ENCODE results near the gene CCDC12. TPM values are rescaled to one million over a fixed set of nuclear protein-coding genes. Genes with fewer than 3 reads are reported as not detected.

The CCDC12 gene
- polyA plus RNA-seq, 1 of the 3 experiments (the other 2 are of a cell fraction) = 105 TPM

DNA sequence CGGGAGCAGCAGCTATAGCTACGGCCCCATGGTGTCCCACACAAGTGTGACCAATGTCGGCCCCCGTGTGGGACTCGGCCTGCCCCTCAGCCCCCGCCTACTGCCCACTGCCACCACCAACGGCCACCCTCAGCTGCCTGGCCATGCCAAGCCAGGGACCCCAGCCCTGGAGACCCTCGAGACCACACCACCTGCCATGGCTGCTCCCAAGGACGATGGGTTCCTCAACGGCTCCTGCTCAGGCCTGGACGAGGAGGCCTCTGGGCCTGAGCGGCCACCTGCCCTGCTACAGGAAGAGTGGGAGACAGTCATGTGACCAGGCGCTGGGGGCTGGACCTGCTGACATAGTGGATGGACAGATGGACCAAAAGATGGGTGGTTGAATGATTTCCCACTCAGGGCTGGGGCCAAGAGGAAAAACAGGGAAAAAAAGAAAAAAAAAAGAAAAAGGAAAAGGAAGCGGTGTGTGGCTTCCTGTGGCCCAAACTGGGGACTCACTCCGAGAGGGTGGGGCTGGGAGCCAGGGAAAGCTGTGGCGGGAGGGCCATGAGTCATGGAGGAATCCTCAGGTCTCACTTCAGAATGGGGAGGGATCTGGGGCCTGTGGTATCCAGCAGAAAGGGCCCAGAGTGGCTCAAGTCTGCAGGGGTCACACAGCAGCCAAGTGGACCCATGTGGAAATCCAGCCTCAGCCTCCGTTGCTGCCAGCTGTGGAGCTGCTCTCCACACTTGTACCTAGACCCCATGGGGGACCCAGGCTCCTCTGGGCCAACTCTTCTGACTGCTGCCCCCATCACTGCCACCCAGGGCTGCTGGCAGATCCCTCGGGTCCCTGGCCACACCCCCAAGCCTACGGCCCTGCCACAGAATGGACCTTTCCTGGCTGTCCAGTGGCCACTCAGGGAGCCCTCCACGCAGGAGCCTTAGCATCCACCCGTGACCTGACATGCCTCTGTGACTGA is 72.9 kb downstream of the CCDC12 start:
- POLR2A ChIA-PET = interaction anchor here (0.6 kb wide), 1 partner anchor 11 kb away, joined by 3 read pairs; no protein-coding TSS in a partner anchor
- no peak overlapping the region for H3K4me2 ChIP-seq
- no peaks in the 10 kb centered on the region for H4K20me1 ChIP-seq (ENCODE audit: insufficient read depth)
- no peaks in the 10 kb centered on the region for H3K9me2 ChIP-seq
- H3K4me1 ChIP-seq (ENCODE audit: control insufficient read depth in 1 of 2, insufficient read depth in 2 of 2, low read depth in 1 of 2, low read length in 1 of 2) = peaks cover 0 to 23% of the 10 kb centered on the region in 2 experiments; a peak in 1 of 4 replicates
- TF ChIP-seq TEAD4 (IDR thresholded peaks at IDR 0.05; ENCODE audit: borderline replicate concordance, insufficient read depth) = no peak
- TF ChIP-seq, protein P1, sequence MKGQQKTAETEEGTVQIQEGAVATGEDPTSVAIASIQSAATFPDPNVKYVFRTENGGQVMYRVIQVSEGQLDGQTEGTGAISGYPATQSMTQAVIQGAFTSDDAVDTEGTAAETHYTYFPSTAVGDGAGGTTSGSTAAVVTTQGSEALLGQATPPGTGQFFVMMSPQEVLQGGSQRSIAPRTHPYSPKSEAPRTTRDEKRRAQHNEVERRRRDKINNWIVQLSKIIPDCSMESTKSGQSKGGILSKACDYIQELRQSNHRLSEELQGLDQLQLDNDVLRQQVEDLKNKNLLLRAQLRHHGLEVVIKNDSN (IDR thresholded peaks at IDR 0.05; ENCODE audit: borderline replicate concordance, low read depth) = peak; percentile 47; the same call in 1 of the 2 replicates
- H3K79me2 ChIP-seq (ENCODE audit: insufficient read depth) = no peaks in the 10 kb centered on the region
- no peaks in the 10 kb centered on the region for H3K36me3 ChIP-seq (replicated peaks in 1 of 2; ENCODE audit: control insufficient read depth in 1 of 2, insufficient read depth in 2 of 2, low read length in 1 of 2)
- CTCF ChIA-PET = interaction anchor here (0.5 to 31.0 kb wide), 4 partner anchors 30 to 415 kb away, joined by 3 to 480 read pairs (median 4); partner anchors contain the start of gene PTH1R
- H3K4me3 ChIP-seq (ENCODE audit: low read depth in 2 of 2, low read length in 1 of 2) = no peak overlapping the region
- no peak overlapping the region for H3K27ac ChIP-seq (ENCODE audit: low read depth in 2 of 2, low read length in 1 of 2)
- H3F3A ChIP-seq (replicated peaks; ENCODE audit: insufficient read depth) = no peaks in the 10 kb centered on the region
- no peak for DNase-seq
- H3K9me3 ChIP-seq = no peaks in the 10 kb centered on the region
- no peak overlapping the region for H3K9ac ChIP-seq
- H2AFZ ChIP-seq (ENCODE audit: low read depth) = no peak overlapping the region
- no peaks in the 10 kb centered on the region for H3K27me3 ChIP-seq (ENCODE audit: insufficient read depth)
- WGBS (ENCODE audit: low lambda C conversion rate) = 81% methylated on average over 14 of the region's 21 CpGs

DNA sequence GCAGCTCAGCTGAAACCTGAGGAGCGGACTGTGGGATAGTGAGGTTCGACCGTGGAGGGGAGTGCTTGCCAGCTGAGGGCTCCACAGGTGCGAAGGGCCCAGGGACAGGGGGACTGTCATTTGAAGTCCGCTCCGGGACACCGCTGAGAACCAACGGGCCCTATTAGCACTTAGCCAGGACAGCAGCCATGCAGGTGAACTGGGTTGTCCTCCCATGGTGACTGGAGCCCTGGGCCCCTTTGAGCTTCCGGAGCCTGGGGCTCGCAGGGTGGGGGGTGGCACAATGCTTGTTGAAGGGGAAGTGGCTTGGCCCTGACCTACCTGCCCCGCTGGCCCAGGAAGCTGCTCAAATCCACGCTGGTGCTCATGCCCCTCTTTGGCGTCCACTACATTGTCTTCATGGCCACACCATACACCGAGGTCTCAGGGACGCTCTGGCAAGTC is 74.3 kb downstream of the CCDC12 start:
- Histone ChIP-seq H3K4me2 (no peak overlapping the region), H3K9ac (no peak overlapping the region), H2AFZ (ENCODE audit: low read depth) (no peak overlapping the region), H4K20me1 (ENCODE audit: insufficient read depth) (no peaks in the 10 kb centered on the region), H3K27me3 (ENCODE audit: insufficient read depth) (no peaks in the 10 kb centered on the region), H3K79me2 (ENCODE audit: insufficient read depth) (no peaks in the 10 kb centered on the region), H3K27ac (ENCODE audit: low read depth in 2 of 2, low read length in 1 of 2) (no peak overlapping the region), H3F3A (replicated peaks; ENCODE audit: insufficient read depth) (no peaks in the 10 kb centered on the region), H3K9me3 (no peaks in the 10 kb centered on the region), H3K36me3 (replicated peaks in 1 of 2; ENCODE audit: control insufficient read depth in 1 of 2, insufficient read depth in 2 of 2, low read length in 1 of 2) (no peaks in the 10 kb centered on the region), H3K4me1 (ENCODE audit: control insufficient read depth in 1 of 2, insufficient read depth in 2 of 2, low read depth in 1 of 2, low read length in 1 of 2) (peaks cover 0 to 23% of the 10 kb centered on the region in 2 experiments; a peak in 1 of 4 replicates), H3K4me3 (ENCODE audit: low read depth in 2 of 2, low read length in 1 of 2) (no peak overlapping the region), H3K9me2 (no peaks in the 10 kb centered on the region)
- WGBS (ENCODE audit: low lambda C conversion rate) = 74% methylated on average over 9 of the region's 15 CpGs
- POLR2A ChIA-PET = interaction anchor here (0.7 to 1.1 kb wide), 2 partner anchors 10 to 57 kb away, joined by 3 to 5 read pairs; no protein-coding TSS in a partner anchor
- TF ChIP-seq TCF12 (IDR thresholded peaks at IDR 0.05) (no peak), CHD2 (IDR thresholded peaks at IDR 0.05; ENCODE audit: low read length, partially characterized antibody) (no peak), USF2 (IDR thresholded peaks at IDR 0.05; ENCODE audit: borderline replicate concordance, low read depth, low read length) (no peak), TEAD4 (IDR thresholded peaks at IDR 0.05; ENCODE audit: borderline replicate concordance, insufficient read depth) (no peak), ZBTB33 (IDR thresholded peaks at IDR 0.05; ENCODE audit: borderline replicate concordance, low read depth) (no peak), SIN3A (IDR thresholded peaks at IDR 0.05; ENCODE audit: borderline replicate concordance, low read depth, low read length) (no peak), TAF1 (IDR thresholded peaks at IDR 0.05; ENCODE audit: borderline replicate concordance, low read depth, low read length) (no peak), RCOR1 (IDR thresholded peaks at IDR 0.05; ENCODE audit: low read length) (no peak), JUND (IDR thresholded peaks at IDR 0.05) (no peak), YY1 (IDR thresholded peaks at IDR 0.05; ENCODE audit: low read depth) (no peak), GATA2 (CRISPR knock-in tag; IDR thresholded peaks at IDR 0.05) (no peak), NRF1 (IDR thresholded peaks at IDR 0.05; ENCODE audit: low read depth, low read length) (no peak)
- TF ChIP-seq, protein P2, sequence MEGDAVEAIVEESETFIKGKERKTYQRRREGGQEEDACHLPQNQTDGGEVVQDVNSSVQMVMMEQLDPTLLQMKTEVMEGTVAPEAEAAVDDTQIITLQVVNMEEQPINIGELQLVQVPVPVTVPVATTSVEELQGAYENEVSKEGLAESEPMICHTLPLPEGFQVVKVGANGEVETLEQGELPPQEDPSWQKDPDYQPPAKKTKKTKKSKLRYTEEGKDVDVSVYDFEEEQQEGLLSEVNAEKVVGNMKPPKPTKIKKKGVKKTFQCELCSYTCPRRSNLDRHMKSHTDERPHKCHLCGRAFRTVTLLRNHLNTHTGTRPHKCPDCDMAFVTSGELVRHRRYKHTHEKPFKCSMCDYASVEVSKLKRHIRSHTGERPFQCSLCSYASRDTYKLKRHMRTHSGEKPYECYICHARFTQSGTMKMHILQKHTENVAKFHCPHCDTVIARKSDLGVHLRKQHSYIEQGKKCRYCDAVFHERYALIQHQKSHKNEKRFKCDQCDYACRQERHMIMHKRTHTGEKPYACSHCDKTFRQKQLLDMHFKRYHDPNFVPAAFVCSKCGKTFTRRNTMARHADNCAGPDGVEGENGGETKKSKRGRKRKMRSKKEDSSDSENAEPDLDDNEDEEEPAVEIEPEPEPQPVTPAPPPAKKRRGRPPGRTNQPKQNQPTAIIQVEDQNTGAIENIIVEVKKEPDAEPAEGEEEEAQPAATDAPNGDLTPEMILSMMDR (IDR thresholded peaks at IDR 0.05) = no peak
- TF ChIP-seq, protein P3, sequence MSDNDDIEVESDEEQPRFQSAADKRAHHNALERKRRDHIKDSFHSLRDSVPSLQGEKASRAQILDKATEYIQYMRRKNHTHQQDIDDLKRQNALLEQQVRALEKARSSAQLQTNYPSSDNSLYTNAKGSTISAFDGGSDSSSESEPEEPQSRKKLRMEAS (IDR thresholded peaks at IDR 0.05; ENCODE audit: low read depth) = no peak
- CTCF ChIA-PET = interaction anchor here (1.9 to 31.0 kb wide), 3 partner anchors 9 to 56 kb away, joined by 5 to 480 read pairs (median 34); partner anchors contain the start of gene PTH1R
- DNase-seq = no peak

Measured in SK-N-SH (cell line).